K562 (cell line): Measurements from ENCODE around the gene ACOT7. TPM values are rescaled to one million over a fixed set of nuclear protein-coding genes. Genes with fewer than 3 reads are reported as not detected.

ENCODE experiments used
- ATAC-seq: fragments of 200-7000 bp; cut with Tn5 transposase; 3 replicates; pipeline ENCODE4 v1.9.1; 2020; ENCODE audit warnings: moderate library complexity
- BruUV-seq: library from RNA; stranded (reverse); fragments of 400-500 nt; replicated peaks from 2 replicates; lab custom pipeline; 2021; lab: Mats Ljungman, UMichigan
- CTCF ChIA-PET: fragments of 300-600 bp; formaldehyde crosslinking; extraction: SDS; loops from one replicate; lab custom pipeline; 2021; ENCODE audit warnings: low intra/inter-chr PET ratio; lab: Yijun Ruan, JAX
- POLR2A ChIA-PET: fragments of 300-600, 350-650 bp; sonication (Branson Sonifier 250); formaldehyde crosslinking; extraction: SDS; loops from one replicate; lab custom pipeline; 2021; ENCODE audit warnings: antibody characterized with exemption, inconsistent platforms; lab: Yijun Ruan, JAX
- DNase-seq, 4 experiments: peaks; one replicate each; pipeline versions ENCODE4 v3.0.0 to v3.0.0-alpha.2; 2011 to 2018; ENCODE audit warnings: low spot score in 3 of 4, mixed read lengths in 3 of 4; ENCODE audit errors: extremely low read depth in 1 of 4
- FAIRE-seq: peaks from 2 replicates; lab custom pipeline; 2011; peaks lifted over from hg19 to GRCh38; lab: Jason Lieb, UNC
- H2AFZ ChIP-seq: 2 replicates; pipeline ENCODE4 v1.6.0; 2011; ENCODE audit warnings: low read depth, low read length, control low read depth, inconsistent platforms
- H3K27ac ChIP-seq: fragments of 200-600 bp; 3 replicates; pipeline ENCODE4 v1.8.0; 2011; ENCODE audit warnings: low read depth, mild to moderate bottlenecking, control low read depth, inconsistent platforms, low read length, moderate library complexity, mixed read lengths; ENCODE audit errors: extremely low read depth
- H3K27me3 ChIP-seq, 2 experiments: fragments of 300-600 bp in 1 of 2; 2 replicates in 1 of 2; 3 replicates in 1 of 2; pipeline versions ENCODE4 v1.6.0 to v1.8.0; 2011; ENCODE audit warnings: inconsistent platforms in 2 of 2, low read length in 2 of 2, mild to moderate bottlenecking in 1 of 2, mixed read lengths in 1 of 2, moderate library complexity in 1 of 2; ENCODE audit not compliant: control insufficient read depth in 2 of 2, insufficient read depth in 2 of 2
- H3K36me3 ChIP-seq: fragments of 300-600 bp; 3 replicates; pipeline ENCODE4 v1.8.0; 2011; ENCODE audit warnings: mild to moderate bottlenecking, low read length, inconsistent platforms; ENCODE audit not compliant: control insufficient read depth, insufficient read depth
- H3K4me1 ChIP-seq, 2 experiments: fragments of 200-600 bp in 1 of 2; replicated peaks in 1 of 2; 2 replicates in 1 of 2; 3 replicates in 1 of 2; pipeline versions ENCODE4 v1.5.1 to v1.8.0; 2011; ENCODE audit warnings: inconsistent platforms in 2 of 2, low read length in 2 of 2, mild to moderate bottlenecking in 1 of 2, mixed read lengths in 1 of 2, moderate library complexity in 1 of 2; ENCODE audit not compliant: control insufficient read depth in 2 of 2, insufficient read depth in 2 of 2
- H3K4me2 ChIP-seq: 2 replicates; pipeline ENCODE4 v1.6.1; 2011; ENCODE audit warnings: low read length, control low read depth, inconsistent platforms, mixed read lengths; ENCODE audit not compliant: insufficient read depth
- H3K4me3 ChIP-seq: fragments of 200-600 bp; sonication (generic), shearing (Covaris generic); 2 replicates; pipeline ENCODE4 v1.5.1; 2016; ENCODE audit warnings: control low read depth, inconsistent platforms
- H3K79me2 ChIP-seq: fragments of 200-600 bp; 3 replicates; pipeline ENCODE4 v1.8.0; 2011; ENCODE audit warnings: low read length, inconsistent platforms; ENCODE audit not compliant: control insufficient read depth, insufficient read depth
- H3K9ac ChIP-seq, 2 experiments: 2 replicates each; pipeline versions ENCODE4 v1.6.0 to v1.6.1; 2011; ENCODE audit warnings: low read depth in 2 of 2, low read length in 2 of 2, control low read depth in 1 of 2, inconsistent platforms in 1 of 2, mild to moderate bottlenecking in 1 of 2, mixed read lengths in 1 of 2; ENCODE audit not compliant: insufficient read depth in 1 of 2
- H3K9me1 ChIP-seq: one replicate; pipeline ENCODE4 v1.6.0; 2011; ENCODE audit warnings: inconsistent platforms, mild to moderate bottlenecking, low read length, moderate library complexity; ENCODE audit not compliant: control insufficient read depth, insufficient read depth
- H3K9me3 ChIP-seq: replicated peaks from 2 replicates; pipeline ENCODE4 v1.5.1; 2011; ENCODE audit warnings: low read depth, low read length, inconsistent platforms; ENCODE audit not compliant: control insufficient read depth, insufficient read depth
- H4K20me1 ChIP-seq: replicated peaks from 2 replicates; pipeline ENCODE4 v1.6.1; 2011; ENCODE audit warnings: low read length, inconsistent platforms, mixed read lengths; ENCODE audit not compliant: control insufficient read depth, insufficient read depth
- CBX3 ChIP-seq, 2 experiments: IDR thresholded peaks; 1 replicate in 1 of 2; 2 replicates in 1 of 2; pipeline ENCODE4 v1.6.1; 2012; ENCODE audit warnings: inconsistent platforms in 2 of 2, low read length in 2 of 2, borderline replicate concordance in 1 of 2, control low read depth in 1 of 2
- CTCF ChIP-seq, 3 experiments: IDR thresholded peaks in 2 of 3; conservative IDR thresholded peaks in 1 of 3; 2 replicates each; pipeline ENCODE4 v1.5.1; 2011 to 2012; ENCODE audit warnings: low read length in 3 of 3, mild to moderate bottlenecking in 3 of 3, control low read depth in 2 of 3, improper control_type of control experiment in 1 of 3, inconsistent platforms in 1 of 3, low read depth in 1 of 3, mixed read lengths in 1 of 3, moderate library complexity in 1 of 3; ENCODE audit not compliant: insufficient read depth in 2 of 3
- HNRNPUL1 ChIP-seq: fragments of 200-400 bp; formaldehyde crosslinking; IDR thresholded peaks from 2 replicates; pipeline ENCODE4 v1.6.1; 2017; ENCODE audit warnings: low read length
- WGBS: fragments of 100-300 bp; shearing (Covaris generic); methylation state at CpG from one replicate; pipeline ENCODE4 v1.1.6; 2016; ENCODE audit warnings: low coverage, mixed read lengths; ENCODE audit not compliant: insufficient coverage; ENCODE audit errors: missing lambda C conversion rate; 5-methylcytosine and 5-hydroxymethylcytosine counted together
- in situ Hi-C: fragments of 300-500 bp; cut with MboI; formaldehyde crosslinking; loops from 4 replicates; pipeline ENCODE4 v1.15.0; 2018; ENCODE audit warnings: inconsistent platforms, mixed read lengths
- intact Hi-C: fragments of 100-400 bp; cut with micrococcal nuclease; formaldehyde crosslinking; loops from 2 replicates; pipeline ENCODE4 v1.14.2; 2022
- polyA plus RNA-seq, 8 experiments: library from polyadenylated mRNA; depleted of rRNA in 4 of 8; stranded (reverse) in 5 of 8; unstranded in 3 of 8; fragments of >200 nt; fragmentation: Nextera tagmentation in 2 of 8; fragmentation: Illumina TruSeq in 1 of 8; extraction: Ambion mirVana in 2 of 8; extraction: Trizol in 1 of 8; gene quantifications; 2 replicates each; pipeline versions ENCODE4 v1.2.1 to v1.2.3, GENCODE V29; 2011 to 2014; ENCODE audit warnings: inconsistent platforms in 1 of 8, missing spikeins in 1 of 8
- total RNA-seq, 7 experiments: library from RNA; depleted of rRNA in 6 of 7; stranded (reverse); fragments of >200 nt in 6 of 7; fragmentation: Illumina TruSeq in 2 of 7; extraction: Trizol in 2 of 7; gene quantifications; 2 replicates each; pipeline versions ENCODE4 v1.2.1 to v1.2.3, GENCODE V29; 2011 to 2021; ENCODE audit warnings: low replicate concordance in 1 of 7
- TF ChIP-seq, protein P1 (sequence below): IDR thresholded peaks from 2 replicates; pipeline ENCODE4 v1.6.1; 2011; ENCODE audit warnings: borderline replicate concordance, low read depth, mild to moderate bottlenecking, moderate library complexity, low read length; ENCODE audit not compliant: insufficient read depth, poor library complexity, severe bottlenecking

ACOT7 gene
- total and polyA plus RNA-seq, 9 of the 15 experiments (the other 6 are each of a cell fraction or from before 2014, with no cell fraction given): 7.0 to 92.6 (median 37.2) TPM

DNA sequence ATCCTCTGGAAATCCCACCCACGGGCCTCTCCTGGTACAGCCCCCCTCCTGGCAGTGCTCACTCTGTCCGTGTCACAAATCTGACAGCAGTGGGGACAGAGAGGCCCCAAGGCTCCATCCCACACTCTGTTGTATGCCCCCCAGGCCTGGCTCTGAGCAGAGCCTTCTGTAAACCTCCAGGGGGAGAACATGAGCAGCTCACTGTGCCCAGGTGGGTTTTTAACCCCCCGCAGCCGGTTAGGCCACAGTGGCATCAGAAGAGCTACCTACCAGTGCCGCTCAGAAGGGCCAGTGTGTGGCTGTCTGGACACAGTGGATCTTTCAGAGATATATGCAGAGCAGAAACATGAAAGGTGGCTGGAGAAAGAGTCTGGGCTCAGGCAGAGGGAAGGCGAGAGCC is 120.7 kb downstream of the ACOT7 start:
- Histone ChIP-seq H3K9me1 (no peaks in the 10 kb centered on the region), H3K79me2 (no peaks in the 10 kb centered on the region), H3K4me2 (no peak overlapping the region), H3K36me3 (no peaks in the 10 kb centered on the region), H3K27ac (no peak overlapping the region), H2AFZ (no peak overlapping the region), H3K27me3 (no peaks in the 10 kb centered on the region), H3K4me1 (peaks cover 5 to 82% of the 10 kb centered on the region in 2 experiments; a peak in 4 of 5 replicates), H3K9me3 (no peaks in the 10 kb centered on the region), H3K4me3 (no peak overlapping the region), H3K9ac (peak overlapping the region in 1 of 2 experiments; percentile 65; a peak in 2 of 4 replicates), H4K20me1 (peaks cover 9% of the 10 kb centered on the region; the same call in 1 of the 2 replicates)
- DNase-seq: no peak
- no peak for ATAC-seq
- ChIA-PET POLR2A (interaction anchor here (0.5 kb wide), 1 partner anchor 1212 kb away, joined by 4 read pairs; no protein-coding TSS in a partner anchor), CTCF (interaction anchor here (0.6 kb wide), 1 partner anchor 28 kb away, joined by 4 read pairs; no protein-coding TSS in a partner anchor)
- in situ Hi-C loops: loop anchor here (25.0 kb wide), 1 partner anchor 939 kb away; no protein-coding TSS in a partner anchor
- 61% methylated on average over 6 of the region's 6 CpGs for WGBS
- BruUV-seq: no TSS peak
- no peak for TF ChIP-seq CBX3 (IDR thresholded peaks at IDR 0.05; ENCODE audit: borderline replicate concordance in 1 of 2, low read length in 2 of 2)
- TF ChIP-seq, protein P1, sequence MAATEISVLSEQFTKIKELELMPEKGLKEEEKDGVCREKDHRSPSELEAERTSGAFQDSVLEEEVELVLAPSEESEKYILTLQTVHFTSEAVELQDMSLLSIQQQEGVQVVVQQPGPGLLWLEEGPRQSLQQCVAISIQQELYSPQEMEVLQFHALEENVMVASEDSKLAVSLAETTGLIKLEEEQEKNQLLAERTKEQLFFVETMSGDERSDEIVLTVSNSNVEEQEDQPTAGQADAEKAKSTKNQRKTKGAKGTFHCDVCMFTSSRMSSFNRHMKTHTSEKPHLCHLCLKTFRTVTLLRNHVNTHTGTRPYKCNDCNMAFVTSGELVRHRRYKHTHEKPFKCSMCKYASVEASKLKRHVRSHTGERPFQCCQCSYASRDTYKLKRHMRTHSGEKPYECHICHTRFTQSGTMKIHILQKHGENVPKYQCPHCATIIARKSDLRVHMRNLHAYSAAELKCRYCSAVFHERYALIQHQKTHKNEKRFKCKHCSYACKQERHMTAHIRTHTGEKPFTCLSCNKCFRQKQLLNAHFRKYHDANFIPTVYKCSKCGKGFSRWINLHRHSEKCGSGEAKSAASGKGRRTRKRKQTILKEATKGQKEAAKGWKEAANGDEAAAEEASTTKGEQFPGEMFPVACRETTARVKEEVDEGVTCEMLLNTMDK: no peak
- no peak for TF ChIP-seq HNRNPUL1
- 0 out of 6 replicates have a peak, but pooled peaks of 2 of the 3 experiments have one; percentile 24 to 25 for TF ChIP-seq CTCF (IDR thresholded peaks at IDR 0.05 in 2 of 3, conservative IDR thresholded peaks at IDR 0.05 in 1 of 3; ENCODE audit: insufficient read depth in 2 of 3, low read depth in 1 of 3, low read length in 3 of 3)
- intact Hi-C loops: no loop called here
- FAIRE-seq: no peak
